A549 (cell line): Measurements from ENCODE around the gene AIF1.
A peak's percentile ranks its signal among the peaks of the same experiment; 100 is the strongest.

Experiments
- CEBPB ChIP-seq, 2 experiments: fragments of >200 bp in 1 of 2; sonication (Bioruptor Twin) in 1 of 2; formaldehyde crosslinking in 1 of 2; IDR thresholded peaks; 2 replicates each; pipeline ENCODE4 v1.6.1; 2012 to 2016
- EP300 ChIP-seq, 2 experiments: fragments of >200 bp; sonication (Bioruptor Twin); formaldehyde crosslinking; IDR thresholded peaks; 2 replicates in 1 of 2; 3 replicates in 1 of 2; pipeline ENCODE4 v1.6.1; 2016 to 2017
- FOSL2 ChIP-seq, 2 experiments: fragments of 450-650 bp in 1 of 2; fragments of >200 bp in 1 of 2; sonication (Bioruptor Twin) in 1 of 2; formaldehyde crosslinking; IDR thresholded peaks; 2 replicates each; pipeline versions ENCODE4 v1.5.0 to v1.6.1; 2016 to 2020; ENCODE audit warnings: mild to moderate bottlenecking in 1 of 2, moderate library complexity in 1 of 2
- MAZ ChIP-seq: fragments of 150-350 bp; IDR thresholded peaks from 2 replicates; pipeline ENCODE4 v1.6.1; 2014; ENCODE audit warnings: antibody characterized with exemption, low read depth, low read length, borderline replicate concordance
- NR3C1 ChIP-seq: fragments of >200 bp; sonication (Bioruptor Twin); formaldehyde crosslinking; IDR thresholded peaks from 3 replicates; pipeline ENCODE4 v1.6.1; 2017
- POLR2A ChIP-seq: IDR thresholded peaks from 2 replicates; pipeline ENCODE4 v1.6.1; 2012; ENCODE audit warnings: mild to moderate bottlenecking, low read length
- TFCP2L1 ChIP-seq: fragments of 250-450 bp; sonication (Bioruptor Pico); IDR thresholded peaks from 2 replicates; pipeline ENCODE4 v1.5.0; 2021; ENCODE audit warnings: mild to moderate bottlenecking
- TF ChIP-seq, protein P1 (sequence below): fragments of >200 bp; sonication (Bioruptor Twin); formaldehyde crosslinking; IDR thresholded peaks from 3 replicates; pipeline ENCODE4 v1.5.1; 2016
- TF ChIP-seq, protein P2 (sequence below): fragments of 200-600 bp; sonication (generic); IDR thresholded peaks from 2 replicates; pipeline ENCODE4 v1.6.1; 2016; ENCODE audit warnings: antibody characterized with exemption, mild to moderate bottlenecking, moderate library complexity
- TF ChIP-seq, protein P3 (sequence below): IDR thresholded peaks from 2 replicates; pipeline ENCODE4 v1.6.1; 2012

DNA sequence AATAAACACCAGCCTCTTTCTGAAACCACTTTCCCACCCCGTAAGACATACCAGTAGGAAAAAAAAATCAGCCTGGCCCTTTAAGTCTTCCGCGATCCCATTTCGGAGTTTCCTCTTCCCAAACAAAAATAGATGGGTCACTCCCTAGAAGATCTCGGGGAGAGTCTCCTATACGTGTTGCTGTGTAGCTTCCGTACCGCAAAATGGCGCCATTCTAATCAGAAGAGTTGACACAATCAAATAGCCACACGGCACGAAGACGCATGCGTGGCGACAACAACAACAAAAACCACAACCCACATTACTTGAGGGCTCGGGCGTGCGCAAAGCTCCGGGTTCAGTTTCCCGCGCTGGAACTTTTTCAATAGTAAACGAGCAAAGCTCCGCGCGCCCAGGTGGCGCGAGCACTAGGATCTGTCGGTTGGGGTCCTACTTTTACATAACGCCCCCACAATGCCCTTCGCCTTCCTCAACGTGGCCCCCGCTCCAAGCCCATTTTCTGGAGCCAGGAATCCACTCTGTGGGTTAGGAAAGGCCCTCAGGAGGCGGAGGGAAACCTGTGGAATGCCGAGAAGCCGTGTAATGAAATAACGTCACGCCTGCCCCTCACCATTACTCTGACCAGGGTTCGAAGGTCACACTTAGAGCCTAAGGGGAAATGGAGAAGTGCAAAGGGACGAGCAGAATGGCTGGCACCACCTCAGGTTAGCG, 49.9 kb downstream of the AIF1 start, which contains the start of gene GPANK1:
- TF ChIP-seq TFCP2L1 (CRISPR knock-in tag): 0 out of 2 replicates have a peak, but pooled peaks have one; percentile 17
- TF ChIP-seq, protein P1, sequence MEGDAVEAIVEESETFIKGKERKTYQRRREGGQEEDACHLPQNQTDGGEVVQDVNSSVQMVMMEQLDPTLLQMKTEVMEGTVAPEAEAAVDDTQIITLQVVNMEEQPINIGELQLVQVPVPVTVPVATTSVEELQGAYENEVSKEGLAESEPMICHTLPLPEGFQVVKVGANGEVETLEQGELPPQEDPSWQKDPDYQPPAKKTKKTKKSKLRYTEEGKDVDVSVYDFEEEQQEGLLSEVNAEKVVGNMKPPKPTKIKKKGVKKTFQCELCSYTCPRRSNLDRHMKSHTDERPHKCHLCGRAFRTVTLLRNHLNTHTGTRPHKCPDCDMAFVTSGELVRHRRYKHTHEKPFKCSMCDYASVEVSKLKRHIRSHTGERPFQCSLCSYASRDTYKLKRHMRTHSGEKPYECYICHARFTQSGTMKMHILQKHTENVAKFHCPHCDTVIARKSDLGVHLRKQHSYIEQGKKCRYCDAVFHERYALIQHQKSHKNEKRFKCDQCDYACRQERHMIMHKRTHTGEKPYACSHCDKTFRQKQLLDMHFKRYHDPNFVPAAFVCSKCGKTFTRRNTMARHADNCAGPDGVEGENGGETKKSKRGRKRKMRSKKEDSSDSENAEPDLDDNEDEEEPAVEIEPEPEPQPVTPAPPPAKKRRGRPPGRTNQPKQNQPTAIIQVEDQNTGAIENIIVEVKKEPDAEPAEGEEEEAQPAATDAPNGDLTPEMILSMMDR: no peak
- TF ChIP-seq FOSL2 (IDR thresholded peaks at IDR 0.05): no peak
- TF ChIP-seq FOSL2 (CRISPR knock-in tag; IDR thresholded peaks at IDR 0.05): no peak
- TF ChIP-seq, protein P2, sequence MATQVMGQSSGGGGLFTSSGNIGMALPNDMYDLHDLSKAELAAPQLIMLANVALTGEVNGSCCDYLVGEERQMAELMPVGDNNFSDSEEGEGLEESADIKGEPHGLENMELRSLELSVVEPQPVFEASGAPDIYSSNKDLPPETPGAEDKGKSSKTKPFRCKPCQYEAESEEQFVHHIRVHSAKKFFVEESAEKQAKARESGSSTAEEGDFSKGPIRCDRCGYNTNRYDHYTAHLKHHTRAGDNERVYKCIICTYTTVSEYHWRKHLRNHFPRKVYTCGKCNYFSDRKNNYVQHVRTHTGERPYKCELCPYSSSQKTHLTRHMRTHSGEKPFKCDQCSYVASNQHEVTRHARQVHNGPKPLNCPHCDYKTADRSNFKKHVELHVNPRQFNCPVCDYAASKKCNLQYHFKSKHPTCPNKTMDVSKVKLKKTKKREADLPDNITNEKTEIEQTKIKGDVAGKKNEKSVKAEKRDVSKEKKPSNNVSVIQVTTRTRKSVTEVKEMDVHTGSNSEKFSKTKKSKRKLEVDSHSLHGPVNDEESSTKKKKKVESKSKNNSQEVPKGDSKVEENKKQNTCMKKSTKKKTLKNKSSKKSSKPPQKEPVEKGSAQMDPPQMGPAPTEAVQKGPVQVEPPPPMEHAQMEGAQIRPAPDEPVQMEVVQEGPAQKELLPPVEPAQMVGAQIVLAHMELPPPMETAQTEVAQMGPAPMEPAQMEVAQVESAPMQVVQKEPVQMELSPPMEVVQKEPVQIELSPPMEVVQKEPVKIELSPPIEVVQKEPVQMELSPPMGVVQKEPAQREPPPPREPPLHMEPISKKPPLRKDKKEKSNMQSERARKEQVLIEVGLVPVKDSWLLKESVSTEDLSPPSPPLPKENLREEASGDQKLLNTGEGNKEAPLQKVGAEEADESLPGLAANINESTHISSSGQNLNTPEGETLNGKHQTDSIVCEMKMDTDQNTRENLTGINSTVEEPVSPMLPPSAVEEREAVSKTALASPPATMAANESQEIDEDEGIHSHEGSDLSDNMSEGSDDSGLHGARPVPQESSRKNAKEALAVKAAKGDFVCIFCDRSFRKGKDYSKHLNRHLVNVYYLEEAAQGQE: no peak
- TF ChIP-seq MAZ: no peak
- TF ChIP-seq, protein P3, sequence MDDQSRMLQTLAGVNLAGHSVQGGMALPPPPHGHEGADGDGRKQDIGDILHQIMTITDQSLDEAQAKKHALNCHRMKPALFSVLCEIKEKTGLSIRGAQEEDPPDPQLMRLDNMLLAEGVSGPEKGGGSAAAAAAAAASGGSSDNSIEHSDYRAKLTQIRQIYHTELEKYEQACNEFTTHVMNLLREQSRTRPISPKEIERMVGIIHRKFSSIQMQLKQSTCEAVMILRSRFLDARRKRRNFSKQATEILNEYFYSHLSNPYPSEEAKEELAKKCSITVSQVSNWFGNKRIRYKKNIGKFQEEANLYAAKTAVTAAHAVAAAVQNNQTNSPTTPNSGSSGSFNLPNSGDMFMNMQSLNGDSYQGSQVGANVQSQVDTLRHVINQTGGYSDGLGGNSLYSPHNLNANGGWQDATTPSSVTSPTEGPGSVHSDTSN: no peak
- TF ChIP-seq CEBPB (IDR thresholded peaks at IDR 0.05): 0 out of 4 replicates have a peak, but pooled peaks of 1 of the 2 experiments have one; percentile 4
- TF ChIP-seq NR3C1: no peak
- TF ChIP-seq EP300 (IDR thresholded peaks at IDR 0.05): no peak
- TF ChIP-seq POLR2A: no peak
